Effector memory CD8-positive, alpha-beta T cell (primary cell): ENCODE results near the gene FTO.

Experiments used
- ATAC-seq: fragments of 150-1000 bp; cut with Tn5 transposase; replicated peaks from 2 replicates; pipeline ENCODE4 v1.10.0; 2021; ENCODE audit warnings: mild to moderate bottlenecking, moderate library complexity
- DNase-seq, 3 experiments: peaks; one replicate each; pipeline ENCODE4 v3.0.0; 2021
- H3K27ac Mint-ChIP-seq, 2 donors: one replicate each; pipeline ENCODE4 v1.8.0; 2022; ENCODE audit warnings: mild to moderate bottlenecking in 2 of 2, mixed read lengths in 2 of 2, moderate library complexity in 2 of 2
- H3K27me3 Mint-ChIP-seq, 2 donors: one replicate each; pipeline ENCODE4 v1.8.0; 2022; ENCODE audit warnings: mixed read lengths in 2 of 2
- H3K36me3 Mint-ChIP-seq: one replicate; pipeline ENCODE4 v1.8.0; 2022; ENCODE audit warnings: mild to moderate bottlenecking, moderate library complexity, mixed read lengths; ENCODE audit not compliant: insufficient read depth
- H3K4me1 Mint-ChIP-seq, 2 donors: one replicate each; pipeline ENCODE4 v1.8.0; 2022; ENCODE audit warnings: low read depth in 2 of 2, mixed read lengths in 2 of 2
- H3K4me3 Mint-ChIP-seq, 2 donors: one replicate each; pipeline ENCODE4 v1.8.0; 2022; ENCODE audit warnings: mild to moderate bottlenecking in 2 of 2, mixed read lengths in 2 of 2, moderate library complexity in 2 of 2
- H3K9me3 Mint-ChIP-seq, 2 donors: one replicate each; pipeline ENCODE4 v1.8.0; 2022; ENCODE audit warnings: mixed read lengths in 2 of 2

Gene FTO

GRCh38 chr16:54163197-54163843 lies 459.4 kb downstream of the FTO start:
- Mint-ChIP-seq H3K9me3 (peaks cover 4 to 9% of the 10 kb centered on the region in 2 donors), H3K4me3 (no peak overlapping the region), H3K4me1 (no peaks in the 10 kb centered on the region), H3K27ac (no peak overlapping the region), H3K27me3 (peaks cover 0 to 45% of the 10 kb centered on the region in 2 donors), H3K36me3 (no peaks in the 10 kb centered on the region)
- no peak for ATAC-seq
- no peak for DNase-seq

GRCh38 chr16:54164789-54165173 lies 460.8 kb downstream of the FTO start:
- no peaks in the 10 kb centered on the region for H3K36me3 Mint-ChIP-seq
- H3K4me1 Mint-ChIP-seq, result no peaks in the 10 kb centered on the region
- H3K27me3 Mint-ChIP-seq, result peaks cover 0 to 45% of the 10 kb centered on the region in 2 donors
- ATAC-seq (no peak), DNase-seq (no peak)
- H3K4me3 Mint-ChIP-seq, result no peak overlapping the region
- H3K27ac Mint-ChIP-seq, result no peak overlapping the region
- peaks cover 0 to 9% of the 10 kb centered on the region in 2 donors for H3K9me3 Mint-ChIP-seq

GRCh38 chr16:54165174-54165911 lies 461.4 kb downstream of the FTO start:
- Mint-ChIP-seq H3K27me3 (peaks cover 0 to 45% of the 10 kb centered on the region in 2 donors), H3K36me3 (no peaks in the 10 kb centered on the region), H3K4me3 (no peak overlapping the region)

GRCh38 chr16:54165912-54166865 lies 462.2 kb downstream of the FTO start:
- Mint-ChIP-seq H3K9me3 (peaks cover 0 to 9% of the 10 kb centered on the region in 2 donors), H3K36me3 (no peaks in the 10 kb centered on the region), H3K27me3 (peaks cover 0 to 45% of the 10 kb centered on the region in 2 donors), H3K27ac (no peak overlapping the region), H3K4me3 (no peak overlapping the region), H3K4me1 (no peaks in the 10 kb centered on the region)
- no peak for DNase-seq
- no peak for ATAC-seq

More at GRCh38 chr16:54165174-54165911, 461.4 kb downstream of the FTO start:
- Mint-ChIP-seq H3K9me3 (peaks cover 0 to 9% of the 10 kb centered on the region in 2 donors), H3K27ac (no peak overlapping the region), H3K4me1 (no peaks in the 10 kb centered on the region)
- DNase-seq, result no peak
- ATAC-seq, result no peak

- no peak for DNase-seq
- Mint-ChIP-seq H3K36me3 (no peaks in the 10 kb centered on the region), H3K27me3 (peaks cover 0 to 30% of the 10 kb centered on the region in 2 donors), H3K27ac (no peak overlapping the region), H3K4me3 (no peak overlapping the region), H3K4me1 (no peaks in the 10 kb centered on the region), H3K9me3 (peaks cover 0 to 9% of the 10 kb centered on the region in 2 donors)
- ATAC-seq, result no peak
Observed at GRCh38 chr16:54169112-54169511, 465.2 kb downstream of the FTO start.

- ATAC-seq, result no peak
- H3K4me3 Mint-ChIP-seq, result no peak overlapping the region
- no peaks in the 10 kb centered on the region for H3K36me3 Mint-ChIP-seq
- H3K4me1 Mint-ChIP-seq, result no peaks in the 10 kb centered on the region
- H3K27me3 Mint-ChIP-seq, result peaks cover 6 to 20% of the 10 kb centered on the region in 2 donors
- H3K27ac Mint-ChIP-seq, result no peak overlapping the region
- no peak for DNase-seq
- H3K9me3 Mint-ChIP-seq, result peaks cover 0 to 9% of the 10 kb centered on the region in 2 donors
Observed at GRCh38 chr16:54171626-54172537, 467.9 kb downstream of the FTO start.

GRCh38 chr16:54173490-54173889 lies 469.5 kb downstream of the FTO start:
- Mint-ChIP-seq H3K27me3 (peaks cover 14 to 20% of the 10 kb centered on the region in 2 donors), H3K27ac (no peak overlapping the region)

GRCh38 chr16:54174201-54174600 lies 470.2 kb downstream of the FTO start:
- no peak for ATAC-seq
- H3K9me3 Mint-ChIP-seq, result no peaks in the 10 kb centered on the region
- no peak overlapping the region for H3K4me3 Mint-ChIP-seq
- H3K36me3 Mint-ChIP-seq, result peaks cover 2% of the 10 kb centered on the region
- DNase-seq, result no peak
- peaks cover 19 to 25% of the 10 kb centered on the region in 2 donors for H3K27me3 Mint-ChIP-seq
- no peak overlapping the region for H3K27ac Mint-ChIP-seq
- no peaks in the 10 kb centered on the region for H3K4me1 Mint-ChIP-seq

More at GRCh38 chr16:54173490-54173889, 469.5 kb downstream of the FTO start:
- Mint-ChIP-seq H3K9me3 (no peaks in the 10 kb centered on the region), H3K4me3 (no peak overlapping the region), H3K4me1 (no peaks in the 10 kb centered on the region), H3K36me3 (peaks cover 2% of the 10 kb centered on the region)
- DNase-seq (no peak), ATAC-seq (no peak)

- no peak for ATAC-seq
- peaks cover 19 to 25% of the 10 kb centered on the region in 2 donors for H3K27me3 Mint-ChIP-seq
Observed at GRCh38 chr16:54174750-54175149, 470.8 kb downstream of the FTO start.

GRCh38 chr16:54175169-54175551 lies 471.2 kb downstream of the FTO start:
- H3K27ac Mint-ChIP-seq, result no peak overlapping the region
- ATAC-seq (no peak), DNase-seq (no peak)
- no peak overlapping the region for H3K4me3 Mint-ChIP-seq
- H3K9me3 Mint-ChIP-seq, result no peaks in the 10 kb centered on the region
- H3K4me1 Mint-ChIP-seq, result no peaks in the 10 kb centered on the region
- peaks cover 23 to 25% of the 10 kb centered on the region in 2 donors for H3K27me3 Mint-ChIP-seq
- H3K36me3 Mint-ChIP-seq, result peaks cover 2% of the 10 kb centered on the region

More at GRCh38 chr16:54174750-54175149, 470.8 kb downstream of the FTO start:
- no peak overlapping the region for H3K4me3 Mint-ChIP-seq
- no peak for DNase-seq
- H3K4me1 Mint-ChIP-seq, result no peaks in the 10 kb centered on the region
- no peak overlapping the region for H3K27ac Mint-ChIP-seq
- no peaks in the 10 kb centered on the region for H3K9me3 Mint-ChIP-seq
- peaks cover 2% of the 10 kb centered on the region for H3K36me3 Mint-ChIP-seq

- Mint-ChIP-seq H3K27me3 (peaks cover 24 to 25% of the 10 kb centered on the region in 2 donors), H3K4me3 (no peak overlapping the region), H3K27ac (no peak overlapping the region), H3K36me3 (peaks cover 2% of the 10 kb centered on the region), H3K9me3 (no peaks in the 10 kb centered on the region), H3K4me1 (no peaks in the 10 kb centered on the region)
- ATAC-seq (no peak), DNase-seq (no peak)
Observed at GRCh38 chr16:54175552-54176375, 471.8 kb downstream of the FTO start.

GRCh38 chr16:54176376-54176901 lies 472.5 kb downstream of the FTO start:
- H3K36me3 Mint-ChIP-seq, result peaks cover 2% of the 10 kb centered on the region
- H3K27me3 Mint-ChIP-seq, result peaks cover 24 to 27% of the 10 kb centered on the region in 2 donors
- H3K27ac Mint-ChIP-seq, result no peak overlapping the region
- no peak overlapping the region for H3K4me3 Mint-ChIP-seq
- ATAC-seq, result no peak
- no peaks in the 10 kb centered on the region for H3K4me1 Mint-ChIP-seq
- DNase-seq, result no peak
- no peaks in the 10 kb centered on the region for H3K9me3 Mint-ChIP-seq
